ENCODE results near the gene PAQR7. TPM values are rescaled to one million over a fixed set of nuclear protein-coding genes. Genes with fewer than 3 reads are reported as not detected.

Gene PAQR7
- total RNA-seq, 1 donor from 2014 or later = 7.9 TPM

DNA sequence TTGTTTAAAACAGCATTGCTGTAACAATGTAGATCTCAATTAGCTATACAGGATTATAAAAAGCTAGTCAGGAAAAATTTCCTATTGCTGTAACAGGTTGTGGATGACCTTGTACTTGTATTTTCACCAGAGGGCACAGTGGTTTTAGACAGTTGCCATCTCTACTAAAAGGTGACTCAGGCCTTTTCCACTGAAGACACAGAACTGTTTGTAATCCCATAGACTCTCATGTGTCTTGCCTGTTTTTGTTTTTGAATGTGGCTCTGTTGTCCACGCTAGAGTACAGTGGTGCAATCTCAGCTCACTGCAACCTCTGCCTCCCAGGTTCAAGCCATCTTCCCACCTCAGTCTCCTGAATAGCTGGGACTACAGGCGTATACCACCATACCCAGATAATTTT lies 49.9 kb downstream of the PAQR7 start:
- DNase-seq (ENCODE audit: low spot score) = no peak
- Mint-ChIP-seq H3K36me3 (ENCODE audit: low read depth) (peaks cover 44% of the 10 kb centered on the region), H3K27ac (no peak overlapping the region), H3K9me3 (no peaks in the 10 kb centered on the region), H3K27me3 (ENCODE audit: low read depth) (no peaks in the 10 kb centered on the region), H3K4me3 (ENCODE audit: low read depth) (no peak overlapping the region), H3K4me1 (ENCODE audit: low read depth) (peaks cover 17% of the 10 kb centered on the region)
- intact Hi-C loops (cut with micrococcal nuclease) = no loop called here

DNA sequence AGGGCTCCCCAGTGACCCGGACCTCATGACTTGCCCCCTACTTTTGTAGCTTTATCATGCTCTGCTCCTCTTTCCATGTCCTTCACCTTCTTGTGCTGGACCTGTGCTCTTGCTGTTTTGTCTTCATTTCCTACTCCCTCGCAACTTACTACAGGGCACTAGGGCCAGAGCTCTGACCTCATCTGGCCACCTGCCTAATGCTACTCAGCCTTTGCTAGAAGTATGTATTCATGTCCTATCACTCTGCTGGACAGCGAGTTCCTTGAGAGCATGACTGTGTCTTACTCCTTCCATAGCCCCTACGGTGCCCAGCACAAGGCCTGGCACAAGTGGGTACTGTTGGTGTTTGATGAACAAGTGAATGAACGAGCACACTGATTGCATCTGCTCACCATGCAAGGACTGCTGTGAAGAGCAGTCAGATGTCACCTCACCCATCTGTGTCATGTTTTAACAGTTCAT lies 53.8 kb downstream of the PAQR7 start:
- Mint-ChIP-seq H3K27ac (peak overlapping the region; percentile 33), H3K9me3 (no peaks in the 10 kb centered on the region), H3K4me1 (ENCODE audit: low read depth) (peaks cover 26% of the 10 kb centered on the region), H3K27me3 (ENCODE audit: low read depth) (no peaks in the 10 kb centered on the region), H3K4me3 (ENCODE audit: low read depth) (peak overlapping the region; percentile 91), H3K36me3 (ENCODE audit: low read depth) (peaks cover 16% of the 10 kb centered on the region)
- intact Hi-C loops (cut with micrococcal nuclease) = loop anchor here (2.0 kb wide), 1 partner anchor 53 kb away; the partner anchor contains the start of gene PAQR7
- DNase-seq (ENCODE audit: low spot score) = no peak

DNA sequence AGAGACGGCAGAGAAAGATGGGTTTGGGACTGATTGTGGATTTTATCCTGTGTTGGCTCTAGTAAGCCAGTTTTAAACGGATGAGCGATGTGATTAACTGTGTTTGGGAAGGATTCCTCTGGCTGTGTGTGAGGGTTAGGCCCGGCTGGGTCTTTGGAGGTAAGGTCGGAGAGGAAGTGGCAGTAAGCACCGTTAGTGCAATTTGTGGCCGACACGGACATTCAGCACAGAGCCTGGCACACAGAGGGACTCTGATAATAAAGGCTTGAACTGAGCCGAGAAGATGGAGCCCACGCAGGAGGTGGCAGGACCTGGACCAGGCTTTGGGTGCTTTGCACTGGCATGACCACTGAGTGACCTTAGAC lies 54.4 kb downstream of the PAQR7 start:
- H3K27ac Mint-ChIP-seq = peak overlapping the region; percentile 82
- H3K4me1 Mint-ChIP-seq (ENCODE audit: low read depth) = peaks cover 26% of the 10 kb centered on the region
- intact Hi-C loops (cut with micrococcal nuclease) = loop anchor here (2.0 kb wide), 1 partner anchor 54 kb away; the partner anchor contains the start of gene PAQR7
- H3K27me3 Mint-ChIP-seq (ENCODE audit: low read depth) = no peaks in the 10 kb centered on the region
- peak overlapping the region; percentile 91 for H3K4me3 Mint-ChIP-seq (ENCODE audit: low read depth)
- no peak for DNase-seq (ENCODE audit: low spot score)
- peaks cover 13% of the 10 kb centered on the region for H3K36me3 Mint-ChIP-seq (ENCODE audit: low read depth)
- no peaks in the 10 kb centered on the region for H3K9me3 Mint-ChIP-seq

DNA sequence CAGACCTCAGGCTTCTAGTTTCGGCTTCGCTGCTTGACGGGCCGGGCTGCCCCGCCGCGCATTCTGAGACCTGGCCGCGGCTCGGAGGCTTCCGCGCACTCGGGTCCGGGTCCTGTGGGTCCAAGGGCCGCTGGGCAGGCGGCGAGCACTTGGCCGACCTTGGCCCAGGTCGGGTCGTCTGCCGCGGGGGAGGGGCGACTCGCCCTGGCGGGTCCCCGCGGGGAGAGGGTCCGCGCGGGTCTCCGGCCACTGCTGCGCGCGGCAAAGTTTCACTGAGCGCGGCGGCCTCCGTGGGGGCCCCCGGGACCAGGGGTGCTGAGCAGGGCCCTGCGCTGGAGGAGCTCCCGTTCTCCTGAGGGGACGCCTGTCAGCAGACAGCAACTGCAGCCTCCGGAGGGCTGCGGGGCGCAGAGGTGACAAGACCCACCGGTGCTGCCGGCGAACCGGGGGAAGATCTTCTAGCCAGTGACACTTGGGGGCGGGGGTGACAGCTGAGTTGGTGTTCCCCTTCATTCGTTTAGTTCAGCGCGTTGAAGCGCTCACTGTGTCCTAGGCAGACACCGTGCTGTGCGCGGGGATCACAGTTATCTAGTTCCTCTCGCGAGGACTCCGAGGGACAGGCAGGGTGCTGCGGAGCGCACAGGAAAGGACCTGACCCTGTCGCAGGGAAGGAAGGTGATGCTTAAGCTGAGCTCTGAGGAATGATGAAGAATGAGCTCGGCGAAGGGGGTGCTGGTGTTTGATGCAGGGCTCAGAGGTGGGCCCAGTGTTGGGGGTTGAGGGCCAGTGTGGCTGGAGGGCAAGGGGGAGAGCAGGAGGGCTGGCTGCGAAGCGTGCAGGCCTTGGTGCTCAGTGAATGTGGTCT lies 55.0 kb downstream of the PAQR7 start:
- Mint-ChIP-seq H3K9me3 (no peaks in the 10 kb centered on the region), H3K4me3 (ENCODE audit: low read depth) (peak overlapping the region; percentile 97), H3K27me3 (ENCODE audit: low read depth) (no peaks in the 10 kb centered on the region), H3K27ac (peak overlapping the region; percentile 90), H3K36me3 (ENCODE audit: low read depth) (peaks cover 9% of the 10 kb centered on the region), H3K4me1 (ENCODE audit: low read depth) (peaks cover 26% of the 10 kb centered on the region)
- DNase-seq (ENCODE audit: low spot score) = peak; percentile 72
- intact Hi-C loops (cut with micrococcal nuclease) = loop anchor here (1.0 to 2.0 kb wide), 2 partner anchors 54 to 178 kb away; partner anchors contain the start of genes PAFAH2 and PAQR7

DNA sequence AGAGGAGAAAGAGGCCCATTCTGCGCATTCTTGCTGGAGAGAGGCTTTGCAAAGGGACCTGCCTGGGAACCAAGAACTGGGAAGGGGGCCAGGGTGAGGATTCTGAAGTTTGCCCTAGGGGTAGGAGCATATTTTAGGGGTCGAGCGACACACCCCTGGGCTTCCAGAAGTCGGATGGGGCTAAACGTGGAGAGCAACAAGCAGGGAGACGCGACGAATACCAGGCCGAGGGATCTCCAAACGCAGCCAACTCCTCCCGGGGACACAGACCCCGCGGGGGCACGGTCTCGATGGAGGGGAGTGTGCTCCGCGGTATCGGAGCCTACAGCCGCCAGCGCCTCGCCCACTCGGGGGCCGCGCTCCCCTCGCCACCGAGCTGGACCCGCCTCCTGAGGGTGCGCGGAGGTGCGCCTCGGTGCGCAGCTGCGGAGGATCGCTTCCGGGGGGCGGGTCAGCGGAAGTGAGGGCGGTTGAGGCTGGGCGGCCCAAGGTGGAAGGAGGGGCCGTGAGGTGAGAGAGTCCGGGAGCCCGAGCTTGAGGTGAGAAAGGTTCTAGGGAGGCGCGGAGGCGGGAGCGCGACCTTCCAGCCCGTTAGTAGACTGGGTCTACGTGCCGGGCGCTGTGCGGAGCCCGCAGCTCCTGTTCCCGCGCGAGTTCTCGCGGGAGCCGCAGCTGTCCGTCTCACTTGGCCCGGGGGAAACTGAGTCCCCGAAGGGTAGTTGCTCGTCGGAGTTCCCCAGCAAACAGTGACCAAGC lies 55.8 kb downstream of the PAQR7 start, which contains the start of gene MTFR1L:
Gene MTFR1L (plus strand): TSS at position 464 of the 756 bp plus-strand sequence. CDS start 3,151 bp downstream, outside the sequence.
- H3K4me1 Mint-ChIP-seq (ENCODE audit: low read depth) = peaks cover 26% of the 10 kb centered on the region
- no peaks in the 10 kb centered on the region for H3K9me3 Mint-ChIP-seq
- H3K36me3 Mint-ChIP-seq (ENCODE audit: low read depth) = peaks cover 9% of the 10 kb centered on the region
- H3K27me3 Mint-ChIP-seq (ENCODE audit: low read depth) = no peaks in the 10 kb centered on the region
- peak within 1 kb of the TSS; percentile 90 for H3K27ac Mint-ChIP-seq
- DNase-seq (ENCODE audit: low spot score) = peak; percentile 92
- intact Hi-C loops (cut with micrococcal nuclease) = loop anchor here (1.0 to 10.0 kb wide), 3 partner anchors 55 to 295 kb away; partner anchors contain the start of genes PAFAH2 and PAQR7
- H3K4me3 Mint-ChIP-seq (ENCODE audit: low read depth) = peak within 1 kb of the TSS; percentile 97

DNA sequence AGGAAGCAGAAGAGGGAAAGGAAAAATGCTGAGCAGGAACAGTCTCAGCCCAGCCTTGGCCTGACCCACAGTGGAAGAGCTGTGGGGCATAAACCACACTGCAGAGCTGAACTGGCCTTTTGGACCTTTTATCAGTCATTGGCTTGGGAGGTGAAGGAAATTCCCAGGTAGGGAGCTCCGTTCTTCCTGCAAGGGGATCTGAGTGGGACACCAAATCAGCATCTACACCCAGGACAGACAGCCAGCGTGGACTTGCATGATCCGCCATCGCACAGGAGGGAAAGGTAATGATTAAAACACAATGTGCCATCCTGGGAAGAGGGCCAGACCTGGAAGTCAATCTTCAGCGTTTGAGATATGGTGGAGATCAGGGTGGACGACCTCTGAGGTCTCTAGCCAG lies 56.9 kb downstream of the PAQR7 start:
- H3K27ac Mint-ChIP-seq = peak overlapping the region; percentile 21
- DNase-seq (ENCODE audit: low spot score) = no peak
- intact Hi-C loops (cut with micrococcal nuclease) = loop anchor here (10.0 kb wide), 1 partner anchor 294 kb away; no protein-coding TSS in a partner anchor
- H3K4me1 Mint-ChIP-seq (ENCODE audit: low read depth) = peaks cover 26% of the 10 kb centered on the region
- H3K4me3 Mint-ChIP-seq (ENCODE audit: low read depth) = peak overlapping the region; percentile 97
- H3K27me3 Mint-ChIP-seq (ENCODE audit: low read depth) = no peaks in the 10 kb centered on the region
- no peaks in the 10 kb centered on the region for H3K9me3 Mint-ChIP-seq
- H3K36me3 Mint-ChIP-seq (ENCODE audit: low read depth) = peaks cover 9% of the 10 kb centered on the region

DNA sequence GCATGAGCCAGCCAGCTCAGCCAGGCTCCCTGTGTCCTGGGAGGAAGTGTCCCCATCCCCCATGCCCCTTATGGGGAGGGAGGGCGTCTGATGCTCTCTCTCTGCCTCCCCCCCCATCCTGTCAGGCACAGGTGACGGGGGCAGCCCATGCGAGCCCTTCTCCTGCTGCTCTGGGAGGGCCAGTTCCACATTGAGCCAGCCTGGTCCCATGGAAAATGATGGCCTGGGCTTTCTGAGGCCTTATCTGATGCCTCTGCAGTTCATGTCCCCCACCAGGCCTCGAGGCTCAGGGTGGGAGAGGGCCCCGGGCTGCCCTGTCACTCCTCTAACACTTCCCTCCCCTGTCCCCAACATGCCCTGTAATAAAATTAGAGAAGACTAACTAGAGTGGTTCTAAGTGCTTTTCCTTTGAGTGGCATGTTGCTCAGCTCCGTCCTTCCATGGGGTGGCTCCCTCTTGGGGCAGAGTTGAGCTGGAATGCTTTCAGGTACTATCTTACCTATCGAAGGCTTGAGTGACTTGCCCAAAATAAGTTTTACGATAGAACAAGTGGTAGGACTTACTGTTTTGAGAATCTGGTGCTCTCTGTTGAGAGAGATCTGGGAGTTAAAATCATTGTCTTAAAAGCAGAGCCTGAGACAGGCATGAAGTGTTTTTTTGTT lies 57.5 kb downstream of the PAQR7 start:
- H3K9me3 Mint-ChIP-seq = no peaks in the 10 kb centered on the region
- no peak for DNase-seq (ENCODE audit: low spot score)
- peak overlapping the region; percentile 21 for H3K27ac Mint-ChIP-seq
- intact Hi-C loops (cut with micrococcal nuclease) = loop anchor here (10.0 kb wide), 1 partner anchor 293 kb away; no protein-coding TSS in a partner anchor
- peak overlapping the region; percentile 97 for H3K4me3 Mint-ChIP-seq (ENCODE audit: low read depth)
- peaks cover 26% of the 10 kb centered on the region for H3K4me1 Mint-ChIP-seq (ENCODE audit: low read depth)
- no peaks in the 10 kb centered on the region for H3K27me3 Mint-ChIP-seq (ENCODE audit: low read depth)
- H3K36me3 Mint-ChIP-seq (ENCODE audit: low read depth) = peaks cover 9% of the 10 kb centered on the region

DNA sequence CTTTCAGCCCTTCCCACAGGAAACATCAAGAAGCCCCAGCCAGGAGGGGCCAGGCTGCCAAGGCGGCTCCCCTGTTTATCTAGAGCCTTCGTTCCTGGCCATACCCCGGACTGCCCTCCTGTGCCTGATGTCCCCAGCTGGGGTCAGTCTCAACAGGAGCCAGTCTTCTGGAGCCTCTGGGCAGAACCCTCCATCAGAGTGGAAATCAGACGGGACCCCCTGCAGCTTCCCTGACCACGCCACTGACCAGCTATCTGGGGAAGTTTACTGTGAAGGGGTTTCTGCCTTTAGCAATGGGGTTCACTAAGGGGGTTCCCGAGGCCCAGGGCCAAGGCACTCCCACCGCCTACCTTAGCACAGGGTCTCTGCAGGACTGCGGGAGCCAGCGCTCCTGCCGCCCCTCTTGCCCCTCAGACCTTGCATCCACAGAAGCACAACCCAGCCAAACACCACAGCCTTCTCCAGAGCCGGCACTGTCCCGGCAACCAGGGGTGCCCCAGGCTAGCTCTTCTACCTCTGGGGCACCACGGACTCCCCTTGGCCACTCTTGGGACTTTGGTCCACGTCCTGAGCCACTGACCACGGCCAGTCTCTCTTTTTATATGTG lies 59.3 kb downstream of the PAQR7 start:
- intact Hi-C loops (cut with micrococcal nuclease) = loop anchor here (10.0 kb wide), 1 partner anchor 291 kb away; no protein-coding TSS in a partner anchor
- DNase-seq (ENCODE audit: low spot score) = no peak
- Mint-ChIP-seq H3K27me3 (ENCODE audit: low read depth) (no peaks in the 10 kb centered on the region), H3K4me3 (ENCODE audit: low read depth) (no peak overlapping the region), H3K36me3 (ENCODE audit: low read depth) (peaks cover 6% of the 10 kb centered on the region), H3K9me3 (no peaks in the 10 kb centered on the region), H3K4me1 (ENCODE audit: low read depth) (peaks cover 15% of the 10 kb centered on the region), H3K27ac (no peak overlapping the region)

DNA sequence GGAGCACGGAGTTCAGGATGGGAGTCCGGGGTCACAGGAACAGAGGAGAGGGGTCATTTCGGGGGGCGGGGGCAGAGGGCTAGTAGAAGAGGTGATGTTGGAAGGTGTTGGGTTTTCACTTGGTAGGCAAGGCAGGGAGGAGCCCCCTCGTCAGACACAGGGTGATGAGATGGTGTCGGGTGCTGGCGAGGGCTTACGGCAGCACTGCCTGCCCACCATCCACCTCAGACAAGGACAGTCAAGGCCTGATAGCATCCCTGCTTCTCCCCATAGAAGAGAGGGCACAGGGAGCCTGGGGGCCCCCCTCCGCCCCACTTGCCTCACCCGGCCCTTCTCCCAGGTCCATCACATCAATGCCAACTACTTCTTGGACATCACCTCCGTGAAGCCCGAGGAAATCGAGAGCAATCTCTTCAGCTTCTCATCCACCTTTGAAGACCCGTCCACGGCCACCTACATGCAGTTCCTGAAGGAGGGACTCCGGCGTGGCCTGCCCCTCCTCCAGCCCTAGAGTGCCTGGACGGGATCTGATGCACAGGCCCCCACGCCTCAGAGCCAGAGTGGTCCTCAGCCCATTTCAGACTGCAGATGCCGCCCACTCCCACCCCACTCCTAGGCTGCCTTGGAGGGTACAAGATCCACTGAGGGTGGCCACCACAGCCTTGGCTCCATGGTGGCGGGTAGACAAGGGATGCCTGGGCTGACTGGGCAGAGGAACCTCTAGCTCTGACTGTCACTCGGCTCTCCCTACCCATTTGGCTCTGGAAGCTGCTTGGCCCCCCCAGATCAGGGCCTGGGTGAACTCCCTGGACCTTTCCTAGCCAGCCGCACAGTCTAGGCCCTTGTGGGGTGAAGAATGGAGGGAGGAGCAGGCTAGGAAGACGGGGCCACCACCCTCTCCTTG lies 60.0 kb downstream of the PAQR7 start:
- no peak overlapping the region for H3K27ac Mint-ChIP-seq
- no peaks in the 10 kb centered on the region for H3K9me3 Mint-ChIP-seq

DNA sequence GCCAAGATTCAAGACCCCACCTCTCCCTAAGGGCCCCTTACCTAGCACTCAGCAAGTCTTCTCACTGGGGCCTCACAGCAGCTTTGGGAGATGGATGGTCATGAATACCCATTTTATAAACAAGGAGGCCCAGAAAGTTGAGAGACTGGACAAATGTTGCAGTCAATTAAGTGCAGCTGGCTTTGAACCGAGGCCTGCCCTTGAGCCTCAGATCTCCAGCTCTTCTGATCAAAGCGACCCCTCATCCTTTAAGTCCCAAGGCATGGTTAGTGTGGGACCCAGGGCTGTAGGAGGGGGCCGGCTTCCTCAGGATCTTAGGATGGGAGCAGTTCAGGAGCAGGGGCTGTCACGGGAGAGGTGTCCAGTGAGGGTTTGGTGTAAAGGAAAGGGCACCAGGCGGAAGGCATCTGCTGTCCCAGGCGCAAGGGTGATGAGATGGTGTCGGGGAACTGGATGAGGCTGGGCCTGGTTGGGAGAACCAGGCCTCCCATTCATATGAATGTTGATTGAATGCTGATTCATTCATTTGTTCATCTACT lies 60.9 kb downstream of the PAQR7 start:
- Mint-ChIP-seq H3K4me1 (ENCODE audit: low read depth) (peaks cover 12% of the 10 kb centered on the region), H3K27ac (no peak overlapping the region)
- intact Hi-C loops (cut with micrococcal nuclease) = loop anchor here (10.0 kb wide), 1 partner anchor 290 kb away; no protein-coding TSS in a partner anchor

More for the DNA sequence above, 60.0 kb downstream of the PAQR7 start:
- Mint-ChIP-seq H3K4me3 (ENCODE audit: low read depth) (no peak overlapping the region), H3K4me1 (ENCODE audit: low read depth) (peaks cover 12% of the 10 kb centered on the region), H3K27me3 (ENCODE audit: low read depth) (no peaks in the 10 kb centered on the region), H3K36me3 (ENCODE audit: low read depth) (no peaks in the 10 kb centered on the region)
- no peak for DNase-seq (ENCODE audit: low spot score)
- intact Hi-C loops (cut with micrococcal nuclease) = loop anchor here (10.0 kb wide), 1 partner anchor 291 kb away; no protein-coding TSS in a partner anchor

More for the DNA sequence above, 60.9 kb downstream of the PAQR7 start:
- Mint-ChIP-seq H3K36me3 (ENCODE audit: low read depth) (no peaks in the 10 kb centered on the region), H3K27me3 (ENCODE audit: low read depth) (no peaks in the 10 kb centered on the region), H3K9me3 (no peaks in the 10 kb centered on the region), H3K4me3 (ENCODE audit: low read depth) (no peak overlapping the region)
- no peak for DNase-seq (ENCODE audit: low spot score)
